Measurements from ENCODE around the gene SMARCB1. TPM values are rescaled to one million over a fixed set of nuclear protein-coding genes. Genes with fewer than 3 reads are reported as not detected.

SMARCB1 gene
- total and polyA plus RNA-seq, 12 donors, result 41.3 to 95.5 (median 76.8) TPM

Small RNA genes lying within 50 kb of the gene (small RNA-seq; reads per million reads assigned to genes)
- 0 reads per million in 2 donors for gene RN7SL268P

Other genes starting within 250 kb of the SMARCB1 start
- under 1 TPM in 1 of 9 donors, not detected in 8; 0.17 TPM for gene IGLL1, start 206.7 kb upstream of the SMARCB1 start, total RNA-seq
- under 1 TPM in 1 of 3 donors, not detected in 2; 0.48 TPM for gene IGLL1, start 206.7 kb upstream of the SMARCB1 start, polyA plus RNA-seq
- gene DRICH1, start 154.6 kb upstream of the SMARCB1 start, total RNA-seq, result 1 to 10 TPM in 2 of 9 donors, under 1 TPM in 2, not detected in 5; 0.26 to 1.6 (median 0.80) TPM
- 1 to 10 TPM in 2 of 3 donors, under 1 TPM in 1; 0.51 to 6.0 (median 1.0) TPM for gene DRICH1, start 154.6 kb upstream of the SMARCB1 start, polyA plus RNA-seq
- gene RGL4, start 96.0 kb upstream of the SMARCB1 start, total RNA-seq, result 1 to 10 TPM in 1 of 9 donors, not detected in 8; 3.1 TPM
- under 1 TPM in 2 of 3 donors, not detected in 1; 0.84 to 0.88 TPM for gene RGL4, start 96.0 kb upstream of the SMARCB1 start, polyA plus RNA-seq
- gene ZNF70, start 35.9 kb upstream of the SMARCB1 start, total RNA-seq, result 1 to 10 TPM; 1.9 to 6.1 (median 4.9) TPM
- 1 to 10 TPM in 2 of 3 donors, under 1 TPM in 1; 0.94 to 3.8 (median 2.7) TPM for gene ZNF70, start 35.9 kb upstream of the SMARCB1 start, polyA plus RNA-seq
- 10 to 100 TPM in 4 of 9 donors, 1 to 10 TPM in 5; 2.2 to 38.7 (median 4.0) TPM for gene VPREB3, start 32.5 kb upstream of the SMARCB1 start, total RNA-seq
- gene VPREB3, start 32.5 kb upstream of the SMARCB1 start, polyA plus RNA-seq, result 10 to 100 TPM; 16.7 to 42.2 (median 37.6) TPM
- gene C22orf15, start 24.0 kb upstream of the SMARCB1 start, total RNA-seq, result under 1 TPM in 3 of 9 donors, not detected in 6; 0.11 to 0.26 (median 0.14) TPM
- gene C22orf15, start 24.0 kb upstream of the SMARCB1 start, polyA plus RNA-seq, result under 1 TPM in 2 of 3 donors, not detected in 1; 0.24 to 0.80 TPM
- gene CHCHD10, start 19.0 kb upstream of the SMARCB1 start, total RNA-seq, result 100 to 1,000 TPM in 5 of 9 donors, 10 to 100 TPM in 3, 1 to 10 TPM in 1; 4.6 to 177 (median 118) TPM
- gene CHCHD10, start 19.0 kb upstream of the SMARCB1 start, polyA plus RNA-seq, result 100 to 1,000 TPM; 199 to 528 (median 520) TPM
- 1 to 10 TPM in 8 of 9 donors, under 1 TPM in 1; 0.88 to 7.4 (median 4.4) TPM for gene MMP11, start 14.1 kb upstream of the SMARCB1 start, total RNA-seq
- gene MMP11, start 14.1 kb upstream of the SMARCB1 start, polyA plus RNA-seq, result 1 to 10 TPM in 2 of 3 donors, under 1 TPM in 1; 0.44 to 4.3 (median 1.2) TPM
- 1 to 10 TPM in 6 of 9 donors, under 1 TPM in 2, not detected in 1; 0.36 to 3.7 (median 2.3) TPM for gene DERL3, start 52.0 kb downstream of the SMARCB1 start, total RNA-seq
- 1 to 10 TPM; 2.7 to 4.3 (median 3.8) TPM for gene DERL3, start 52.0 kb downstream of the SMARCB1 start, polyA plus RNA-seq
- 10 to 100 TPM; 12.8 to 30.0 (median 21.3) TPM for gene SLC2A11, start 70.9 kb downstream of the SMARCB1 start, total RNA-seq
- 10 to 100 TPM; 11.3 to 35.3 (median 18.6) TPM for gene SLC2A11, start 70.9 kb downstream of the SMARCB1 start, polyA plus RNA-seq
- gene MIF, start 107.4 kb downstream of the SMARCB1 start, total RNA-seq, result 1,000 to 10,000 TPM in 2 of 9 donors, 100 to 1,000 TPM in 7; 377 to 1,248 (median 770) TPM
- 1,000 to 10,000 TPM in 2 of 3 donors, 10 to 100 TPM in 1; 49.4 to 2,556 (median 2,290) TPM for gene MIF, start 107.4 kb downstream of the SMARCB1 start, polyA plus RNA-seq
- 100 to 1,000 TPM in 1 of 9 donors, 10 to 100 TPM in 6, 1 to 10 TPM in 2; 3.6 to 102 (median 46.8) TPM for gene GSTT2B, start 174.2 kb downstream of the SMARCB1 start, total RNA-seq
- 100 to 1,000 TPM in 1 of 3 donors, 10 to 100 TPM in 2; 17.1 to 169 (median 51.2) TPM for gene GSTT2B, start 174.2 kb downstream of the SMARCB1 start, polyA plus RNA-seq
- gene DDTL, start 179.9 kb downstream of the SMARCB1 start, total RNA-seq, result 1 to 10 TPM in 4 of 9 donors, under 1 TPM in 3, not detected in 2; 0.11 to 4.2 (median 1.2) TPM
- gene DDTL, start 179.9 kb downstream of the SMARCB1 start, polyA plus RNA-seq, result 1 to 10 TPM in 1 of 3 donors, under 1 TPM in 1, not detected in 1; 0.98 to 3.5 TPM
- gene DDT, start 187.5 kb downstream of the SMARCB1 start, total RNA-seq, result 100 to 1,000 TPM in 8 of 9 donors, 10 to 100 TPM in 1; 90.1 to 317 (median 148) TPM
- gene DDT, start 187.5 kb downstream of the SMARCB1 start, polyA plus RNA-seq, result 100 to 1,000 TPM in 1 of 3 donors, 10 to 100 TPM in 2; 62.1 to 184 (median 95.3) TPM
- gene GSTT2, start 193.2 kb downstream of the SMARCB1 start, total RNA-seq, result 1 to 10 TPM in 5 of 9 donors, under 1 TPM in 4; 0.28 to 6.1 (median 1.0) TPM
- gene GSTT2, start 193.2 kb downstream of the SMARCB1 start, polyA plus RNA-seq, result 1 to 10 TPM in 1 of 3 donors, under 1 TPM in 2; 0.24 to 1.6 (median 0.40) TPM
- gene GSTT4, start 218.5 kb downstream of the SMARCB1 start, total RNA-seq, result not detected
- gene GSTT4, start 218.5 kb downstream of the SMARCB1 start, polyA plus RNA-seq, result not detected
- 10 to 100 TPM; 20.0 to 63.8 (median 42.3) TPM for gene CABIN1, start 224.3 kb downstream of the SMARCB1 start, total RNA-seq
- 10 to 100 TPM; 15.4 to 80.9 (median 80.2) TPM for gene CABIN1, start 224.3 kb downstream of the SMARCB1 start, polyA plus RNA-seq